ENCODE measurements around the gene CDK17. TPM values are rescaled to one million over a fixed set of nuclear protein-coding genes. Genes with fewer than 3 reads are reported as not detected.
"Not testable (repeated sequence)": the region's sequence is repeated elsewhere in the genome, so short reads cannot be mapped to it uniquely, and the experiment has no call there.

Gene CDK17
- total RNA-seq, 2 experiments from 2014 or later = 41.5 to 42.5 TPM

- POLR2A ChIA-PET = no interaction called here
- CTCF ChIA-PET = no interaction called here
- H3K27ac Mint-ChIP-seq = no peak overlapping the region
- DNase-seq = no peak
- no peaks in the 10 kb centered on the region for H3K27me3 Mint-ChIP-seq
- peaks cover 8% of the 10 kb centered on the region for H3K36me3 Mint-ChIP-seq (ENCODE audit: low read depth)
- H3K9me3 Mint-ChIP-seq = no peaks in the 10 kb centered on the region
- peaks cover 24% of the 10 kb centered on the region for H3K4me1 Mint-ChIP-seq
- no peak overlapping the region for H3K4me3 Mint-ChIP-seq
Measured at GRCh38 chr12:96364092-96364700, 36.0 kb downstream of the CDK17 start.

- POLR2A ChIA-PET = interaction anchor here (1.7 kb wide), 1 partner anchor 17 kb away, joined by 3 read pairs; no protein-coding TSS in a partner anchor
- no peak for DNase-seq
- no peak overlapping the region for H3K27ac Mint-ChIP-seq
- CTCF ChIA-PET = interaction anchor here (0.6 kb wide), 1 partner anchor 99 kb away, joined by 3 read pairs; no protein-coding TSS in a partner anchor
- H3K36me3 Mint-ChIP-seq (ENCODE audit: low read depth) = peaks cover 6% of the 10 kb centered on the region
- no peaks in the 10 kb centered on the region for H3K9me3 Mint-ChIP-seq
- H3K4me1 Mint-ChIP-seq = peaks cover 16% of the 10 kb centered on the region
- no peaks in the 10 kb centered on the region for H3K27me3 Mint-ChIP-seq
- H3K4me3 Mint-ChIP-seq = no peak overlapping the region
Measured at GRCh38 chr12:96361074-96361473, 39.2 kb downstream of the CDK17 start.

- Mint-ChIP-seq H3K4me3 (no peak overlapping the region), H3K27me3 (no peaks in the 10 kb centered on the region), H3K4me1 (peaks cover 15% of the 10 kb centered on the region), H3K36me3 (ENCODE audit: low read depth) (peaks cover 6% of the 10 kb centered on the region), H3K9me3 (no peaks in the 10 kb centered on the region), H3K27ac (no peak overlapping the region)
- CTCF ChIA-PET = interaction anchor here (0.6 kb wide), 1 partner anchor 99 kb away, joined by 3 read pairs; no protein-coding TSS in a partner anchor
- POLR2A ChIA-PET = interaction anchor here (1.7 kb wide), 1 partner anchor 17 kb away, joined by 3 read pairs; no protein-coding TSS in a partner anchor
- no peak for DNase-seq
Measured at GRCh38 chr12:96360550-96360949, 39.7 kb downstream of the CDK17 start.

- peaks cover 14% of the 10 kb centered on the region for H3K4me1 Mint-ChIP-seq
- no peaks in the 10 kb centered on the region for H3K27me3 Mint-ChIP-seq
- H3K4me3 Mint-ChIP-seq = no peak overlapping the region
- H3K9me3 Mint-ChIP-seq = no peaks in the 10 kb centered on the region
- peaks cover 3% of the 10 kb centered on the region for H3K36me3 Mint-ChIP-seq (ENCODE audit: low read depth)
- H3K27ac Mint-ChIP-seq = no peak overlapping the region
- ChIA-PET CTCF (no interaction called here), POLR2A (interaction anchor here (1.5 to 1.7 kb wide), 2 partner anchors 19 to 41 kb away, joined by 3 read pairs; partner anchors contain the start of gene CDK17)
- DNase-seq = no peak
Measured at GRCh38 chr12:96359328-96359727, 40.9 kb downstream of the CDK17 start.

- POLR2A ChIA-PET = interaction anchor here (1.0 kb wide), 1 partner anchor 43 kb away, joined by 5 read pairs; the partner anchor contains the start of gene CDK17
- Mint-ChIP-seq H3K27me3 (no peaks in the 10 kb centered on the region), H3K9me3 (no peaks in the 10 kb centered on the region), H3K36me3 (ENCODE audit: low read depth) (no peaks in the 10 kb centered on the region), H3K27ac (no peak overlapping the region), H3K4me3 (no peak overlapping the region), H3K4me1 (peaks cover 19% of the 10 kb centered on the region)
- DNase-seq = no peak
- CTCF ChIA-PET = interaction anchor here (0.7 to 1.1 kb wide), 2 partner anchors 19 to 31 kb away, joined by 3 read pairs; no protein-coding TSS in a partner anchor
Measured at GRCh38 chr12:96356831-96357230, 43.4 kb downstream of the CDK17 start.

- POLR2A ChIA-PET = no interaction called here
- Mint-ChIP-seq H3K4me3 (no peak overlapping the region), H3K27me3 (no peaks in the 10 kb centered on the region), H3K4me1 (peaks cover 30% of the 10 kb centered on the region), H3K36me3 (ENCODE audit: low read depth) (peaks cover 3% of the 10 kb centered on the region), H3K27ac (no peak overlapping the region), H3K9me3 (no peaks in the 10 kb centered on the region)
- CTCF ChIA-PET = no interaction called here
- DNase-seq = no peak
Measured at GRCh38 chr12:96354844-96355534, 45.2 kb downstream of the CDK17 start.

GRCh38 chr12:96354326-96354725 lies 45.9 kb downstream of the CDK17 start:
- ChIA-PET CTCF (no interaction called here), POLR2A (no interaction called here)
- Mint-ChIP-seq H3K4me1 (peaks cover 30% of the 10 kb centered on the region), H3K9me3 (no peaks in the 10 kb centered on the region), H3K36me3 (ENCODE audit: low read depth) (peaks cover 3% of the 10 kb centered on the region), H3K27ac (no peak overlapping the region), H3K4me3 (no peak overlapping the region), H3K27me3 (no peaks in the 10 kb centered on the region)
- no peak for DNase-seq

- Mint-ChIP-seq H3K27ac (no peak overlapping the region), H3K4me1 (peaks cover 37% of the 10 kb centered on the region), H3K27me3 (no peaks in the 10 kb centered on the region), H3K9me3 (no peaks in the 10 kb centered on the region), H3K4me3 (no peak overlapping the region), H3K36me3 (ENCODE audit: low read depth) (peaks cover 6% of the 10 kb centered on the region)
- ChIA-PET POLR2A (interaction anchor here (0.6 kb wide), 1 partner anchor 148 kb away, joined by 3 read pairs; no protein-coding TSS in a partner anchor), CTCF (interaction anchor here (0.6 kb wide), 1 partner anchor 54 kb away, joined by 3 read pairs; no protein-coding TSS in a partner anchor)
- no peak for DNase-seq
Measured at GRCh38 chr12:96352161-96352835, 47.9 kb downstream of the CDK17 start.

GRCh38 chr12:96350982-96351381 lies 49.3 kb downstream of the CDK17 start:
- Mint-ChIP-seq H3K4me1 (peaks cover 45% of the 10 kb centered on the region), H3K36me3 (ENCODE audit: low read depth) (peaks cover 11% of the 10 kb centered on the region), H3K9me3 (no peaks in the 10 kb centered on the region), H3K27me3 (no peaks in the 10 kb centered on the region), H3K27ac (no peak overlapping the region), H3K4me3 (no peak overlapping the region)
- ChIA-PET POLR2A (interaction anchor here (0.8 kb wide), 1 partner anchor 8 kb away, joined by 3 read pairs; no protein-coding TSS in a partner anchor), CTCF (no interaction called here)
- DNase-seq = no peak

- CTCF ChIA-PET = interaction anchor here (0.9 to 2.3 kb wide), 5 partner anchors 53 to 348 kb away, joined by 3 to 9 read pairs (median 4); partner anchors contain the start of gene CDK17
- no peak overlapping the region for H3K4me3 Mint-ChIP-seq
- DNase-seq = no peak
- H3K27me3 Mint-ChIP-seq = no peaks in the 10 kb centered on the region
- peaks cover 43% of the 10 kb centered on the region for H3K36me3 Mint-ChIP-seq (ENCODE audit: low read depth)
- H3K9me3 Mint-ChIP-seq = peaks cover 19% of the 10 kb centered on the region
- POLR2A ChIA-PET = interaction anchor here (1.0 to 3.2 kb wide), 2 partner anchors 15 to 52 kb away, joined by 3 to 14 read pairs; partner anchors contain the start of gene CDK17
- H3K27ac Mint-ChIP-seq = peak overlapping the region; percentile 14
- H3K4me1 Mint-ChIP-seq = peaks cover 62% of the 10 kb centered on the region
Measured at GRCh38 chr12:96347130-96347699, 53.0 kb downstream of the CDK17 start.

GRCh38 chr12:96346716-96347115 lies 53.5 kb downstream of the CDK17 start:
- CTCF ChIA-PET = interaction anchor here (0.9 to 2.3 kb wide), 3 partner anchors 54 to 157 kb away, joined by 3 to 9 read pairs (median 5); partner anchors contain the start of gene CDK17
- H3K27ac Mint-ChIP-seq, DNase-seq, H3K27me3 Mint-ChIP-seq, H3K4me3 Mint-ChIP-seq: not testable (repeated sequence)
- POLR2A ChIA-PET = interaction anchor here (1.0 to 3.2 kb wide), 2 partner anchors 16 to 53 kb away, joined by 3 to 14 read pairs; partner anchors contain the start of gene CDK17
- Mint-ChIP-seq H3K9me3 (peaks cover 19% of the 10 kb centered on the region), H3K36me3 (ENCODE audit: low read depth) (peaks cover 43% of the 10 kb centered on the region), H3K4me1 (peaks cover 57% of the 10 kb centered on the region)

GRCh38 chr12:96344124-96344695 lies 56.0 kb downstream of the CDK17 start:
- Mint-ChIP-seq H3K4me3 (no peak overlapping the region), H3K36me3 (ENCODE audit: low read depth) (peaks cover 45% of the 10 kb centered on the region), H3K4me1 (peaks cover 47% of the 10 kb centered on the region), H3K9me3 (peaks cover 19% of the 10 kb centered on the region), H3K27me3 (no peaks in the 10 kb centered on the region), H3K27ac (no peak overlapping the region)
- ChIA-PET POLR2A (interaction anchor here (0.7 to 1.8 kb wide), 4 partner anchors 9 to 55 kb away, joined by 3 to 4 read pairs (median 3); no protein-coding TSS in a partner anchor), CTCF (interaction anchor here (1.4 to 2.2 kb wide), 2 partner anchors 56 to 172 kb away, joined by 5 read pairs; partner anchors contain the start of gene CDK17)
- no peak for DNase-seq

Data from activated CD4-positive, alpha-beta memory T cell treated with anti-CD3 and anti-CD28 coated beads, Interleukin-2, amount 10 ng/mL, durations not matched to agents 7 days and 5 days (primary cell).